OCI-LY1 (cell line): Measurements from ENCODE around the gene ARMC9.

Source experiments
- H2AFZ ChIP-seq: fragments of 200-600 bp; sonication (generic), shearing (Covaris generic); 2 replicates; pipeline ENCODE4 v1.6.0; 2014; ENCODE audit warnings: antibody characterized with exemption, mild to moderate bottlenecking, low read length
- H3F3A ChIP-seq: fragments of 200-600 bp; sonication (generic), shearing (Covaris generic); 2 replicates; pipeline ENCODE4 v1.6.0; 2014; ENCODE audit warnings: mild to moderate bottlenecking, antibody characterized with exemption, low read length, moderate library complexity; ENCODE audit not compliant: insufficient read depth
- H3K27ac ChIP-seq: fragments of 200-600 bp; sonication (generic); 2 replicates; pipeline ENCODE4 v1.5.1; 2014; ENCODE audit warnings: low read length, mixed run types, mild to moderate bottlenecking, low read depth; ENCODE audit not compliant: poor library complexity, severe bottlenecking
- H3K27me3 ChIP-seq: fragments of 200-600 bp; sonication (generic); 2 replicates; pipeline ENCODE4 v1.6.0; 2014; ENCODE audit warnings: antibody characterized with exemption, mild to moderate bottlenecking, low read length, moderate library complexity; ENCODE audit not compliant: insufficient read depth
- H3K36me3 ChIP-seq: fragments of 200-600 bp; sonication (generic); 2 replicates; pipeline ENCODE4 v1.6.1; 2014; ENCODE audit warnings: mild to moderate bottlenecking, antibody characterized with exemption, low read length, moderate library complexity, mixed read lengths; ENCODE audit not compliant: insufficient read depth
- H3K4me1 ChIP-seq: fragments of 200-600 bp; sonication (generic); 2 replicates; pipeline ENCODE4 v1.5.1; 2014; ENCODE audit warnings: mild to moderate bottlenecking, low read length, moderate library complexity; ENCODE audit not compliant: insufficient read depth, severe bottlenecking
- H3K4me2 ChIP-seq: fragments of 200-600 bp; sonication (generic), shearing (Covaris generic); 2 replicates; pipeline ENCODE4 v1.6.1; 2014; ENCODE audit warnings: low read length
- H3K4me3 ChIP-seq: fragments of 200-600 bp; sonication (generic); 2 replicates; pipeline ENCODE4 v1.5.1; 2014; ENCODE audit warnings: low read length, low read depth, mild to moderate bottlenecking, mixed read lengths; ENCODE audit not compliant: poor library complexity, severe bottlenecking
- H3K79me2 ChIP-seq: fragments of 200-600 bp; shearing (Covaris generic); 2 replicates; pipeline ENCODE4 v1.6.1; 2016; ENCODE audit warnings: mixed run types, low read length, mixed read lengths; ENCODE audit not compliant: insufficient read depth
- H3K9ac ChIP-seq: fragments of 200-600 bp; sonication (generic), shearing (Covaris generic); 2 replicates; pipeline ENCODE4 v1.6.1; 2014; ENCODE audit warnings: mild to moderate bottlenecking, low read length, mixed read lengths
- H3K9me2 ChIP-seq: fragments of 200-600 bp; sonication (generic), shearing (Covaris generic); 2 replicates; pipeline ENCODE4 v1.6.1; 2014; ENCODE audit warnings: low read depth, mild to moderate bottlenecking, low read length, mixed read lengths
- H3K9me3 ChIP-seq: fragments of 200-600 bp; shearing (Covaris generic); 2 replicates; pipeline ENCODE4 v1.6.1; 2014; ENCODE audit warnings: low read length, mixed read lengths
- H4K20me1 ChIP-seq: fragments of 200-600 bp; sonication (generic), shearing (Covaris generic); 2 replicates; pipeline ENCODE4 v1.6.0; 2016; ENCODE audit warnings: mild to moderate bottlenecking, low read length; ENCODE audit not compliant: insufficient read depth
- CTCF ChIP-seq: fragments of 200-600 bp; sonication (generic), shearing (Covaris generic); IDR thresholded peaks from 2 replicates; pipeline ENCODE4 v1.5.1; 2017; ENCODE audit warnings: mild to moderate bottlenecking, antibody characterized with exemption, low read length, moderate library complexity, mixed read lengths
- EZH2 ChIP-seq: fragments of 200-600 bp; sonication (generic), shearing (Covaris generic); IDR thresholded peaks from 2 replicates; pipeline ENCODE4 v1.8.0; 2017; ENCODE audit warnings: borderline replicate concordance, mixed run types, mild to moderate bottlenecking, antibody characterized with exemption, low read length, moderate library complexity, mixed read lengths

ARMC9 gene

GRCh38 chr2:231357048-231357447 is 158.6 kb downstream of the ARMC9 start:
- no peak overlapping the region for H3K4me2 ChIP-seq
- H4K20me1 ChIP-seq: no peaks in the 10 kb centered on the region
- H3K9ac ChIP-seq: no peak overlapping the region
- H2AFZ ChIP-seq: no peak overlapping the region
- no peaks in the 10 kb centered on the region for H3K36me3 ChIP-seq
- H3K9me2 ChIP-seq: no peaks in the 10 kb centered on the region
- H3K79me2 ChIP-seq: no peaks in the 10 kb centered on the region
- peaks cover 7% of the 10 kb centered on the region for H3K4me1 ChIP-seq
- H3K27me3 ChIP-seq: peaks cover 7% of the 10 kb centered on the region; the same call in 1 of the 2 replicates
- H3K27ac ChIP-seq: no peak overlapping the region
- no peak overlapping the region for H3K4me3 ChIP-seq
- H3K9me3 ChIP-seq: no peaks in the 10 kb centered on the region
- H3F3A ChIP-seq: no peaks in the 10 kb centered on the region
- TF ChIP-seq CTCF: no peak

GRCh38 chr2:231357931-231358330 is 159.5 kb downstream of the ARMC9 start:
- Histone ChIP-seq H3K4me2 (no peak overlapping the region), H3K27me3 (peaks cover 7% of the 10 kb centered on the region; the same call in 1 of the 2 replicates), H3F3A (no peaks in the 10 kb centered on the region), H4K20me1 (no peaks in the 10 kb centered on the region), H2AFZ (no peak overlapping the region), H3K4me3 (no peak overlapping the region), H3K36me3 (no peaks in the 10 kb centered on the region), H3K4me1 (peaks cover 14% of the 10 kb centered on the region), H3K9me3 (no peaks in the 10 kb centered on the region), H3K9me2 (no peaks in the 10 kb centered on the region), H3K9ac (no peak overlapping the region), H3K79me2 (no peaks in the 10 kb centered on the region), H3K27ac (no peak overlapping the region)
- TF ChIP-seq CTCF (no peak), EZH2 (no peak)

- Histone ChIP-seq H2AFZ (no peak overlapping the region), H3K9me2 (no peaks in the 10 kb centered on the region), H3K36me3 (no peaks in the 10 kb centered on the region), H4K20me1 (no peaks in the 10 kb centered on the region), H3K79me2 (no peaks in the 10 kb centered on the region), H3F3A (no peaks in the 10 kb centered on the region), H3K9ac (no peak overlapping the region), H3K4me2 (no peak overlapping the region), H3K4me3 (no peak overlapping the region), H3K4me1 (peaks cover 14% of the 10 kb centered on the region), H3K27me3 (peaks cover 7% of the 10 kb centered on the region; the same call in 1 of the 2 replicates), H3K9me3 (no peaks in the 10 kb centered on the region), H3K27ac (no peak overlapping the region)
- TF ChIP-seq EZH2 (no peak), CTCF (no peak)
These were observed 161.0 kb downstream of the ARMC9 start for GRCh38 chr2:231359441-231359840.
